ENCODE results near the gene SCGB1C2.
"Not testable (repeated sequence)": the region's sequence is repeated elsewhere in the genome, so short reads cannot be mapped to it uniquely, and the experiment has no call there.

Gene SCGB1C2

DNA sequence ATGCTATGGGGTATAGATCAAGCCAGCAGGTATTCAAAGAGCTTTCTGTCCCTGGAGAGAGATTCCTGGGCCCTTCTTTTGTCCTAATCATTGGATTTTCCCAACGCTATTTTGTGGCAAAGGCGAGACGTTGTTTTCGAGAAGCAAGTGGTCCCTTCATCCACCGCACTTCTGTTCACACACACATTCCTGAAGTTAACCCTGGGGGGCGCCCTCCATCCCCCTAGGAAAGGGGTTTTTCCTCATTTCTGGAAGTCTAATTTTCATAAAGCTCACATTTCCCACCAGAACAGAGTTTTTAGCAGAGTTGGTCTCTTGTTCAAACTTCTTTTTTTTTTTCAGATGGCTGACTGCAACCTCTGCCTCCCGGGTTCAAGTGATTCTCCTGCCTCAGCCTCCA lies 11.9 kb downstream of the SCGB1C2 start:
- no peak for DNase-seq (ENCODE audit: low read depth)

DNA sequence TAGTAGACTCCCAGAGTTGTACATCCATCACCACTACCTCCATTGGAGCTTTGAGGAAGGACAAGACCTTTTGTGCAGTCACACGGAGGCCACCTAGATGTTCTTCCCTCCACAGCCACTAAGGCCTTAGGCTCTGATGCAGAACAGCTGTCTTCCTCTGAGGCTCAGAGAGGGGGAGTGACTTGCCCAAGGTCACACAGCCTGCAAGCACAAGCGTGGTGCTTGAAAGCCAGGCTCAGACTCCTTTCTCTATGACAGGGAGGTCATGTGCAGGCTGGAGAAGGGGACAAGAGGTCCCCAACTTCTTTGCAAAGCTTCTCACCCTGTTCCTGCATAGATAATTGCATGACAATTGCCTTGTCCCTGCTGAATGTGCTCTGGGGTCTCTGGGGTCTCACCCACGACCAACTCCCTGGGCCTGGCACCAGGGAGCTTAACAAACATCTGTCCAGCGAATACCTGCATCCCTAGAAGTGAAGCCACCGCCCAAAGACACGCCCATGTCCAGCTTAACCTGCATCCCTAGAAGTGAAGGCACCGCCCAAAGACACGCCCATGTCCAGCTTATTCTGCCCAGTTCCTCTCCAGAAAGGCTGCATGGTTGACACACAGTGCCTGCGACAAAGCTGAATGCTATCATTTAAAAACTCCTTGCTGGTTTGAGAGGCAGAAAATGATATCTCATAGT lies 12.7 kb downstream of the SCGB1C2 start:
- no peak for DNase-seq (ENCODE audit: low read depth)

DNA sequence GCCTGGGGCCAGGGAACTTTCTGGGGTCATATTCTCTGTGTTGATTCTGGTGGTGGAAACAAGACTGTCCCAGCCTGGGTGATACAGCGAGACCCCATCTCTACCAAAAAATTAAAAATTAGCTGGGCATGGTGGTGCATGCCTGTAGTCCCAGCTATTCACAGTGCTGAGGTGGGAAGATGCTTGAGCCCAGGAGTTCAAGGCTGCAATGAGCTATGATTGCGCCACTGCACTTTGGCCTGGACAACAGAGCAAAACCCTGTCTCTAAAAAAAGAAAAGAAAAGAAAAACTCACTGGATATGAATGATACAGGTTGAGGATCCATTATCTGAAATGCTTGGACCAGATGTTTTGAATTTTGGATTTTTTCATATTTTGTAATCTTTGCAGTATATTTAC lies 13.6 kb downstream of the SCGB1C2 start:
- DNase-seq (ENCODE audit: low read depth) = no peak

- no peak for DNase-seq (ENCODE audit: low read depth)
Measured at GRCh38 chr17:151886-152859, 14.8 kb downstream of the SCGB1C2 start.

GRCh38 chr17:152860-153420 lies 15.6 kb downstream of the SCGB1C2 start:
- DNase-seq (ENCODE audit: low read depth) = no peak

- DNase-seq (ENCODE audit: low read depth) = no peak
Measured at GRCh38 chr17:153851-154250, 16.5 kb downstream of the SCGB1C2 start.

DNA sequence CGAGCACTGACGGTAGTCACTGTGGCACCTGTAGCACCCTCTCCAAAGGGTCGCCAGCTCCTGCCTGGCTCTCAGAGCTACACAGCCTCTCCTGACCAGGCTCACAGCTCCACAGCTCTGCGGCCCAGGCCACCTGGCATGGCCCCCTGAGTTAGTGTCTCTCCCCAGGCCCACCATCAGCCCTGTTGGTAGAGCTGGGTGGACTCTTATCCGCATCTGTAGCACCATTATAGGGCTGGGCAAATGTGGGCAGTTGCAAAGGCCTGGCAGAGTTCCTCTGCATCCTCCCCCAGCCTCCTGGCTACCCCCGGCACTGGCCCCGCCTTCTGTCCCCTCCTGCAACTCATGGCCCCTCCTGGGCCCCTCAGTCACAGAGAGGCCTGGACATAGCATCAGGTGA lies 18.2 kb downstream of the SCGB1C2 start:
- no peak for DNase-seq (ENCODE audit: low read depth)

DNA sequence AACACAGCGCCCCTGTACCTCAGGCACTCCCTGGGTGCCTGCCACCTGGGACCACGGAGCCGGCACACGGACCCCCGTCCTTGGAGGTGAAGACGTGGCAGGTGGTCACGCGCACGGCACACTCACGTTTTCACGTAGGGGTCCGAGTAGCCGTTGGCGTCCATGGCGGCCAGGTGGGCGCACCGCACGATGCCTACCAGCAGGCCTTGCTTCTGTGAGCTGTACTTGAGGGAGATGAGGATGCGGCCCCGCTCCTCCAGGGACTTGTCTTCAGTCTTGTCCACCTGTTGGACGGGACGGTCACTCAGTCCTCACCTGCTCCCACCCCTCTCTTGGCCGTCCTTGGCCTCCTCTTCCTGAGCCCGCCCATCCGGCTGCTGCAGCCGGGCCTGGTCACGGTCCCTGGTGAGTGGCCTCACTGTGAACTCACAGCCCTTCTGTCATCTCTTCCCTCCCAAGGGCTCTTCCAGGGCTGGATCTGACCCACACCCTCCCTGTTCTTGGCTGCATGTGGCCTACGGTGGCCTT lies 18.8 kb downstream of the SCGB1C2 start:
- DNase-seq (ENCODE audit: low read depth) = no peak

DNA sequence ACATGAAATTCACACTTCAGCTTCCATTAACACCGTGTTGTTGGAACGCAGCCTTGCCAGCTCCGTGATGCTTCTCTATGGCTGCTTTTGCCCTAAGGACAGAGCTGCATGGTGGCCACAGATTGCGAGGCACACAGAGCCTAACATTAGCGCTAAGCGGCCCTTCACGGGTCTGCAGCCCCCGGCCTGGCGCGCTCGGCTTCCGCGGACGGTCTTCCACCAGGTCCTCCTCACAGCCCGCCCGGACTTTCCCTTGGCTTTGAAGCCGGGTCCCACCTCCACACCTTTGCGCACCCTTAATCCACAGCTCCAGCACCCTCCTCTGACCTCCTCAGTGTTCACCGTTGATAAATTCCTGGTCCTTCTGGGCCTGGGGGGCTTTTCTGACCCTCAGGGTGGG lies 19.6 kb downstream of the SCGB1C2 start:
- no peak for DNase-seq (ENCODE audit: low read depth)

DNA sequence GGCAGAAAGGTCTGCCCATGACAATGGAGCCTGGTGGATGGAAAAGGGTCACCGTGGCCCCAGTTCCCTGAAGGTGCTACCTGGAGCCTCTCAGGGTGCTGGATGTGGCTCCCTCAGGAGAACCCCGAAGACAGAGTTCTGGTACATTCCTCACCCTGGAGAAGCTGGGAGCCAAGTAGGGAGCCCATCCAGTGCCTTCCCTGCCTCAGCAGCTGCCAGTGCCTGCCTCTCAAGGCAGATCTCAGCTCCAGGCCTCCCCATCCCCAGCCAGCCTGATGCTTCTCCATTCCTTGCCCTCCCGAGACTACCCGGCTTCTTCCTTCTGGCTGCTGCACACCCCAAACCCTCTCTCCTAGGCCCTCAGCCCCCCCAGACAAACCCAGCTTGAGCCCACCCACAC lies 20.5 kb downstream of the SCGB1C2 start:
- no peak for DNase-seq (ENCODE audit: low read depth)

DNA sequence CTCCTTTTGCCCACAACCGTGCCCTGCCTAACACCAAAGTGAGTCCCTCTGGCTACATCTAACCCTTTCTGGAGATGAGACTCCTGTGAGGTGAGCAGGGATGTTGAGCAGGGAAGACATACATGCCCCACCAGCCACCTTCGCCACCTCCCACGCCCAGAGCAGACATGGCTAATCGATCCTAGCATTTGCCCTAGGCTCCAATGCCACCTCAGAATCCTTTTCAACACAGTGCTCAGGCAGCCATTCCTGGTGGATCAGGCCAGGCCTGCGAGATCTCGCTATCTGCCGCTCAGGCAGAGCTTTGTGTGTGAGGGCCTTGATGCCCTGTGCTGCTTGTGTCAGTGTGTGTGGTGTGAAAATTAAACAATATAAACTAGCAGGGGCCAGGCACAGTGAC lies 21.0 kb downstream of the SCGB1C2 start:
- no peak for DNase-seq (ENCODE audit: low read depth)

DNA sequence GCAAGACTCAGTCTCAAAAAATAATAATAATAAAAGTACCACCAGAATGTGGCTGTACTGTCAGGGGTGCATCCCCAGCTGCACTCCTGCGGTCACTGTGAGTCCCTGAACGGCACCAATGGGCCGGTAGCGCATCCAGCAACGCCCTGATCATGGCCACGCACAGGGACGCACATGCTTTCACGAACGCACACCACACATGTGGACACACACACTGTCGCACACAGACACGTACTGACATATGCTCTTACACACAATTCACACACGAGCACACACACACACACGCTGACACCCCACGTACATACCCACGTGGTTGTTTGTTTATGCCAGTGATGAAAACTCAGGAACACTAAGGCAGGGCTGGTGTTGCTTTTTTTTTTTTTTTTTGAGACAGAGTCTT lies 22.2 kb downstream of the SCGB1C2 start:
- no peak for DNase-seq (ENCODE audit: low read depth)

GRCh38 chr17:160336-160735 lies 23.0 kb downstream of the SCGB1C2 start:
- no peak for DNase-seq (ENCODE audit: low read depth)

GRCh38 chr17:161481-161880 lies 24.1 kb downstream of the SCGB1C2 start:
- DNase-seq (ENCODE audit: low read depth) = no peak

- DNase-seq (ENCODE audit: low read depth) = no peak
Measured at GRCh38 chr17:162689-163088, 25.3 kb downstream of the SCGB1C2 start.

- no peak for DNase-seq (ENCODE audit: low read depth)
Measured at GRCh38 chr17:163514-164098, 26.2 kb downstream of the SCGB1C2 start.

DNA sequence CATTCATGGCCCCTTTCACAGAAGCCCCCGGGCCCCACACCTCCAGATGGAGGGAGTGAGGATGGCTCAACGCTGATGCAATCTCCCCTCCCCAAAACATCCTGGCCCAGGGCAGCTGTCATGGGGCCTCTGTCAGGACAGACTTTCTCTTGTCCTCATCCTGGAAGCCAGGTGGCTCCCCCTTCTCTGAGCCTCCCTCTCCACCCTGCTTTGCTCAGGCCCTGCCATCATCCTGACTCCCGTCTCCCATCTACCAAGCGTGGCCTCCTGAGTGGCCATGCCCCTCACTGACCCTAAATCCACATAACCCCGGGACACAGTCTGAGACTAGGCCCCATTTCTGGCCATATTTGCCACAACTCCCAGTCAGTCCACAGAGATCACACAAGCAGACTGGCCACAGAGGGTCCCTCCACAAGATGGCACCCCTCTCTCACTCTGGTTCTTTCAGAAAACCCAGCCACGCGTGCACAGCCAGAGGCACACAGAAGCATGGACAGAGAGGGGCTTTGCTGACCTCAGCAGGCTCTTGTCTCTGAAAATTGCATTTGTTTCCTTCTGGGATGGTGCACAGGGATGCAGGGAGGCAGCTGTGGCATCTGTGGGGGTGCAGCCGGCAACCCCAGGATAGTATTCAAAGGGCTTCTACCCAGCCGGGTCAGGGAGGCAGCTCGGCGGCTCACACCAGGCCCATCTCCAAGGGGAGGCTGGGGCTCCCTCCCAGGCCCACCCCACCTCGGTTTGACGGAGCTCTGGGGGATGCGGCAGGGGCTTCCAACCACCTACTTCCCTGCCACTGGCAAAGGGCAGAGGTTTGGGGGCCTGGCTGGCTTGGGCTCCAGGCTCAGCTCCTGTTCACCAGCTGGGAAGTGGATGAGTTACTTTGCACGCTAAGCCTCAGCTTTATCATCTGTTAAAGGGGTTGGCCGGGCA lies 27.2 kb downstream of the SCGB1C2 start:
- no peak for DNase-seq (ENCODE audit: low read depth)

- DNase-seq (ENCODE audit: low read depth) = no peak
Measured at GRCh38 chr17:165939-166338, 28.6 kb downstream of the SCGB1C2 start.

- not testable (repeated sequence) for DNase-seq (ENCODE audit: low read depth)
Measured at GRCh38 chr17:168614-169013, 31.2 kb downstream of the SCGB1C2 start.

DNA sequence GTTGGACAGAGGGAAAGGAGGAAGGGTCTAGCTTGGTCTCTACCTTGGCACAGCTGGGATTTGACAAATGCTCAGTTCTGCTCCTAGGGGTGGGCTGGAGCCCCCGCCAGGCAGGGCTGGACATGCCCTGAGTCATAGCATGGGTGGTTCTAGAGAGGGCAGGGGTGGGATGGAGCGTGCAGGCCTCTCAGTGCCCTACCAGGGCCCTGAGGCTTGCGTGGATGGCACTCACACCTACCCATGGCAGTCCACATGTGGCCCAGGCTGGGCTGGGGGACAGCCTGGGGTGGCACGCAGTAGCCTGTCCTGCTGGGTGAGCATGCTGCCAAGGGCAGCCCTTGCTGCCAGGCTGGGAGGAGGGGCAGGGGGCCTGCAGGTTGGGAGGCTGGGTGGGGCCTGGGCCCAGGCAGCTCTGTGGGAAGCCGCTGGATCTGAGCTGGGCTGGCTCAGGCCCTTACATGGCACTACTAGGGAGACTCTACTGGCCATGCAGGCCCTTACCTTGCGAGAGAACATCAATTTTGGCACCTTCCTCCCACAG lies 32.8 kb downstream of the SCGB1C2 start:
- no peak for DNase-seq (ENCODE audit: low read depth)

- DNase-seq (ENCODE audit: low read depth) = no peak
Measured at GRCh38 chr17:171871-172270, 34.5 kb downstream of the SCGB1C2 start.

All from stimulated activated CD8-positive, alpha-beta memory T cell treated with anti-CD3 and anti-CD28 coated beads, Interleukin-12 subunit alpha, Interleukin-12 subunit beta, amount 100 ng/mL, for 4 hours (primary cell).